HL-60/S4 treated with retinoic acid at 250 ng/mL for 4 days and 3 days (cell line): Measurements from ENCODE around the gene MYH10.

ENCODE experiments used
- in situ Hi-C: fragments of 300-500 bp; cut with MboI; formaldehyde crosslinking; loops from 2 replicates; pipeline ENCODE4 v1.7.0; 2022; ENCODE audit warnings: low sequenced_read_pairs

The MYH10 gene

DNA sequence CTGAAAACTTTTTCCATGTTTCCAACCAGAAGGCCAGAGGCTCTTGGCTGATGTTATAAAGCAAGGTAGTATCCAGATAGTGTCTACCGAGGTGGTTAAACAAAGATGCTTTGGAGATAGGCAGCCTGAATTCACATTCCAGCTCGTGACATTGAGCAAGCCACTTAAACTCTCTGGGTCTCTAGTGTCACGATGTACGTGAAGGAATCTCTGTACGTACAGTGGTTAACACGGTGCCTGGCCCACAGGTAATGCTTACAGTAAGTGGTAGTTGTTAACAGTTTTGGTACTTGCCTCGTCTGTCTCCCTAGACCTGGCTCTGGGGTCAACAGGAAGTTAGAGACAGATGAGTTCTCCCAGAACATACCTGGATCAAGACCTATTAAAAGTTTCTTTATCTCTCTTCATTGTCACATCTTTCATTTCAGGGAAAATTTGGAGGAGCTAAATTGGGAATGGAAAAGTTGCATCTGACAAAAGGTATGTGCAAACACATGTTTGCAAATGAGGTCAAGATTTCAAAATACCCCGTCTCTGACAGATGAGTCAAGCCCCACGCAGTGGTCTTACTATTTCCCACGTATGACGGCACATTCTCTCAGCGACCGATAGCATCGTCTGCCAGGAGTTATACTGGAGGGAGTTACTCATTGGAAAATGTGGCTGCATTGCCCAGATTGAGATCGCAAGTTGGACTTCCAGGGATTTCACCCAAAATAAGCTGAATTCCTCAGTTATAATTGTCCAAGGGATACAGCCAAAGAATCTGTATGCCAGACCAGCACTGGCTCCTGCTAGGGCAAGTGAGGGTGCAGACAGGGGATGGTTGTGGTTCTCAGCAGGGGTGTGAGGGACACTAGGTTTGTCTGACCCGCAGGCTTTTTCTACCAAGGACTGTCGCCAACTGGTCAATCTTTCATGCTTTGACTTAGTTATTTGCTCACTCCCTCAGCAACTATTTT, 18.9 kb upstream of the MYH10 start:
- in situ Hi-C loops, result no loop called here

GRCh38 chr17:8647956-8648355, 17.4 kb upstream of the MYH10 start:
- in situ Hi-C loops, result no loop called here

GRCh38 chr17:8647202-8647601, 16.7 kb upstream of the MYH10 start:
- in situ Hi-C loops, result no loop called here

GRCh38 chr17:8644507-8644902, 14.0 kb upstream of the MYH10 start:
- in situ Hi-C loops, result no loop called here

GRCh38 chr17:8643855-8644506, 13.5 kb upstream of the MYH10 start:
- in situ Hi-C loops, result no loop called here

- in situ Hi-C loops, result no loop called here
Measured at GRCh38 chr17:8639709-8640108, 9.2 kb upstream of the MYH10 start.

DNA sequence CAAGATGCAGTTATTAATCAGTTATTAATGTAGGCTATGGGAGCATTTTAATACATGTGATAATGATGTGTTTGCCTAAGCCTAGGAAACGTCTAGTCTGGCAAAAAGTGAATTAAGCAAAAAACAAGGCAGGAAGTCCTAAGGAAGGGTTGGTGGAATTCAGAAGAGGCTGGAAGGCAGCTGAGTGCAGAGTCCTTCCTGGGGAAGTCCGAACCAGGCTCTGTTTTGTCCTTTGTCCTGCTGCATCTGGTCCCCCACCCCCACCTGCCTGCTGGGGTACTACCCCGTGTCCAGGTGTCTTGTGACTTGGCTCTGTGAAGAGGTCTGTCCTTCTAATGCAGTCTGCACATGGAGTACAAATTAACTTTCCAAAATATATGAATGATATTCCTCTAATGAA, 1.5 kb upstream of the MYH10 start:
- in situ Hi-C loops, result no loop called here

DNA sequence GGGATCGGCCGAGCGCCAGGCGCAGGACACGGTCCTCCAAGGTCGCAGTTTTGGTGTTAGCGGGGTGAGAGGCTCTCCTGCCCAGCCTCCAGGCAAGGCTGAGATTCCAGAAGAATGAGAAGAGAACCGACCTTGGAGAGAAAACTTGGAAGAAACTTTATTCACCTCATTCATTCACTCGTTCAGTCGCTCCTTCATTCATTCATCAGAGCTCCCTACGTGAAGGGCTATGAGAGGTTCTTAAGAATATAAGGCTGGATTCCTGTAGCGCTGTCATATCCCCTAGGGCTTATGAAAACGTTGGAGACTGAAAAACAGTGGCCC, 991 bp upstream of the MYH10 start:
- in situ Hi-C loops, result no loop called here

GRCh38 chr17:8630802-8631553, 453 bp upstream of the MYH10 start:
- in situ Hi-C loops, result no loop called here

DNA sequence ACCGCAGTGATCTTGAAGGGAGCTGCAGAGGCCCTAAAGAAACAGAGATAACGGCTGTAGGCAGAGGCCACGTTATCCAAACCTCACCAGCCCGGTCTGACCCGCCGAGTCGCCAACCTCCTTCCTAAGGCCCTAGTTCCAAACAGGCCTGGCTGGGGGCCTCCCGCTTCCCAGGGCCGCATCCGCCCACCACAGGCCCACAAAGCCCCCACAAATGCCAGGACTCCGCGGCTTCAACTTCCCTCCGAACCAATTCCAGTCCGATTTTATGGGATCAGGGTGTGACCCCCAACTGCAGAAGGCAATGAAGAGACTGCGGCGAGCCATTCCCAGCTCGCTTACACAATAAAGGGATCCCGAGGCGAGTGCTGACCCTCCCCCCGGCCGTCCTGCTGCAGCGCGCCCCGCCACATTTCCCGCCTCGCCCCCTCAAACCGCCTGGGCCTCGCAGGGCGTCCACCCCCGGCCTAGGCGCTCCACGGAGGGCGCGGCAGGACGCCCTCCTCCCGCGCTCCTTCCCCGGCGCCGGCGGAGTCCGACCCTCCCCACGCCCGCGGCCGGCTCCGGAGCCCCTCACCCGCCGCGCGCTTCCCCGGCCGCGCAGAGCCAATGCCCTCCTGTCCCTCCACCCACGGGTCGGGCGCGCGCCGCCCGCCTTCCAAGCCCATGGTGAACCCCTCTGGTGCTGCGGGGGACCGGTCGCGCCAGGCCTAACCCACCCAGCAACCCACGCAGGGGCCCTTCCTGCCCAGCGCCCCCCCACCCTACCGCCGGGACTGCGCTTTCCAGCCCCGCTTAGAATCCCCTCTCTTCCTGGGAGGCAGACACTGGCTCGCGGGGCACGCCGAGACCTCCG, 926 bp downstream of the MYH10 start:
- in situ Hi-C loops, result no loop called here

DNA sequence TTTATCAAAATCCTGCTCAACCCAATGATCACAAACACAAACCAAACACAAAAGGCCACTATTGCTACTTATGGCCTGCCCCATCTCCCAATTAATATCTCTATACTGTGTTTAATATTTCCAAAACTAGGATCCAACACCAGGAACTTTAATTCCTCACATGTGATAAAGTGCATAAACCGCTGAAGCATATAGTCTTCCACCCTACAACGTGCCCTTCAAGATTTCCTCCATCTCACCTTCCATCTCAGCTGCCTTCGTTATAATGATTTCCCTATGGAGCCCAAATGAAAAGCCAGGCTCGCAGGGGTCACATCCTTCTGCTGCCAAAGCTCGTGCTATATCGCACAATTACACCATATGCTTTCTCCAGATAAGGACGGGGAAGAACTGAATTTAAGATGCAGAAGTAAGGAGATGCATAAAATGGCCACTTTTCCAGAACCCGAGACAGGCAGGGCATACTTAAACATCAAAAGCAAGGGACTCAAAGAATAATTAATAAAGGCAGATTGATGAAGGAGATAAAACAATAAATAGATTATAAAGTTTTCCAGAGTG, 1.8 kb downstream of the MYH10 start:
- in situ Hi-C loops, result no loop called here

GRCh38 chr17:8628172-8628571, 2.4 kb downstream of the MYH10 start:
- in situ Hi-C loops, result no loop called here

DNA sequence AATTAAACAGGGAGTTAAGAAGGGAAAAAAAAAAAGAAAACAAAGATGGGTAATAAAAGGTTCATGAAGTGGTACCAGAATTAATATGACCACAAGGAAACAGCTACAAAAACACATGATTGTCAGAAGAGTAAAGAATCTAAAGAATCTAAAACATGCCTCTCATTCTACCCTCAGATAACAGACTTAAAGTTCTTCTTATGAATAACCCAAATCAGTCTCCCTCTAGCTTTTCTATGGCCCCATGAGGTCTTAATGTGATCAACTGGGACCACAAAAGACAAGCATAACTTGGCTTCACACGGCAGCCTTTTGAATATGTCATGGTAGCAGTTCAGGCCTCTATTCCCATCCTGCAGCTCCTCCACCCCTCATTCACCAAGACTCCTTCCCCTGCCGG, 6.9 kb downstream of the MYH10 start:
- in situ Hi-C loops, result no loop called here

DNA sequence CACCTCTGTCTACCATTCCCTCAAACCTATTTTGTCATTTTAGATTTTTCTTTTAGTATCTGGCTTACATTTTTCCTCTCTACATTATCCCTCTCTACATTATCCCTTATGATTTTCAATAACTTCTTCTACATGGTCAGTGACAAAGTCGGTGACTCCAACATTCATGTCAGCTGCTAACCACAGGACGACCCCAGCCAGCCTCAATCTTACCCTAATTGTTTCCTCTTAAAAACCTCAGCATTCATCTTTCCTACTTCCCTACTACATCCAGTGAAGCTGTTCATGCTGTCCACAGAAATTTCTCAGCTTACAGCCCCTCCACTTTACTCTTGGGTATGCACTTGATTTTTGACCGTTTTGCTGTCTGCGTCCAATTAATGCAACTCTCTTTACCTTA, 8.3 kb downstream of the MYH10 start:
- in situ Hi-C loops, result no loop called here

- in situ Hi-C loops, result no loop called here
Measured at GRCh38 chr17:8621585-8621984, 8.9 kb downstream of the MYH10 start.

DNA sequence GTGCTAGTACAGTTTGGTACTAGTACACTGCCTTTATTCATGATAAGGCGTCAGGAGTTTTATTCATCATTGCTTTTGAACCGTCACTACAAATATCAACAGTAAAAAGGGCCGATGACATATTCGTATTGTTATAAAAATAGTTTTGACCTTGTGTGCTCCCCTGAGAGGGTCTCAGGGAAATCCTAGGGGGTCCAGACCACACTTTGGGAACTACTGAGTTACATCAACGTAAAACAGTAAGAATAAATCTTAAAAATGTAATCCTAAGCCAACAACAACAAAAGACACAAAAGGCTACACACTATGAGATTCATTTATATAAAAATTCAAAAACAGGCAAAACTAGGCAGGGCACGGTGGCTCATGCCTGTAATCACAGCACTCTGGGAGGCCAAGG, 11.2 kb downstream of the MYH10 start:
- in situ Hi-C loops, result no loop called here

GRCh38 chr17:8618825-8619224, 11.7 kb downstream of the MYH10 start:
- in situ Hi-C loops, result no loop called here

DNA sequence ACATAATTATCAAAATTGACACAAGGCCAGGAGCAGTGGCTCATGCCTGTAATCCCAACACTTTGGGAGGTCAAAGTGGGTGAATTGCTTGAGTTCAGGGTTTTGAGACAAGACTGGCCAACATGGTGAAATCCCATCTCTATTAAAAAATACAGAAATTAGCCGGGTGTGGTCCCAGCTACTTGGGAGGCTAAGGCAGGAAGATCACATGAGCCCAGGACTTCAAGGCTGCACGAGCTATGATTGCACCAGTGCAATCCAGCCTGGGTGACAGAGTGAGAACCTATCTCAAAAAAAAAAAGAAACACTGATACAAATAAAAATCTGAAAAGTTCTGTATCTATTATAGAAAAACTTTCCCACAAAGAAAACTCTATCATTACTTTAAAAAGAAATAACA, 15.5 kb downstream of the MYH10 start:
- in situ Hi-C loops, result no loop called here

- in situ Hi-C loops, result no loop called here
Measured at GRCh38 chr17:8611619-8612298, 18.8 kb downstream of the MYH10 start.

- in situ Hi-C loops, result no loop called here
Measured at GRCh38 chr17:8611137-8611536, 19.4 kb downstream of the MYH10 start.
